H9 (cell line): ENCODE data around the gene HSD17B12. TPM values are rescaled to one million over a fixed set of nuclear protein-coding genes. Genes with fewer than 3 reads are reported as not detected.
"Not testable (repeated sequence)": the region's sequence is repeated elsewhere in the genome, so short reads cannot be mapped to it uniquely, and the experiment has no call there.

Experiments used
- DNase-seq: peaks from one replicate; pipeline ENCODE4 v3.0.0-alpha.2; 2017
- H2AFZ ChIP-seq: one replicate; pipeline ENCODE4 v1.6.1; 2013; ENCODE audit warnings: mild to moderate bottlenecking, low read length, control low read depth, moderate library complexity
- H2AK5ac ChIP-seq: 2 replicates; pipeline ENCODE4 v1.6.1; 2013; ENCODE audit warnings: low read length, control low read depth, mixed read lengths; ENCODE audit not compliant: insufficient read length
- H2BK120ac ChIP-seq: one replicate; pipeline ENCODE4 v1.6.1; 2013; ENCODE audit warnings: low read depth, mild to moderate bottlenecking, low read length, control low read depth, inconsistent platforms; ENCODE audit not compliant: poor library complexity, severe bottlenecking
- H2BK12ac ChIP-seq: 2 replicates; pipeline ENCODE4 v1.6.1; 2013; ENCODE audit warnings: low read length, control low read depth, mixed read lengths, low read depth; ENCODE audit not compliant: insufficient read length
- H2BK15ac ChIP-seq: 2 replicates; pipeline ENCODE4 v1.6.1; 2013; ENCODE audit warnings: low read depth, low read length, control low read depth
- H2BK20ac ChIP-seq: one replicate; pipeline ENCODE4 v1.6.1; 2013; ENCODE audit warnings: low read depth, mild to moderate bottlenecking, low read length, control low read depth, inconsistent platforms; ENCODE audit not compliant: poor library complexity, severe bottlenecking
- H2BK5ac ChIP-seq: 2 replicates; pipeline ENCODE4 v1.6.1; 2013; ENCODE audit warnings: low read length, control low read depth, mixed read lengths; ENCODE audit not compliant: insufficient read length
- H3K14ac ChIP-seq: 2 replicates; pipeline ENCODE4 v1.6.1; 2013; ENCODE audit warnings: low read length, control low read depth; ENCODE audit not compliant: insufficient read depth
- H3K18ac ChIP-seq: 2 replicates; pipeline ENCODE4 v1.6.1; 2013; ENCODE audit warnings: low read depth, mild to moderate bottlenecking, mixed read lengths, low read length, control low read depth; ENCODE audit not compliant: insufficient read length
- H3K23ac ChIP-seq: 2 replicates; pipeline ENCODE4 v1.6.1; 2013; ENCODE audit warnings: low read length, control low read depth, mixed read lengths, low read depth; ENCODE audit not compliant: insufficient read length
- H3K23me2 ChIP-seq: 2 replicates; pipeline ENCODE4 v1.6.1; 2013; ENCODE audit warnings: low read depth, mild to moderate bottlenecking, mixed read lengths, low read length, control low read depth; ENCODE audit not compliant: insufficient read length, poor library complexity, severe bottlenecking
- H3K27ac ChIP-seq: 2 replicates; pipeline ENCODE4 v1.5.1; 2013; ENCODE audit warnings: low read length, control low read depth, mixed read lengths, low read depth; ENCODE audit not compliant: insufficient read length
- H3K27me3 ChIP-seq: 2 replicates; pipeline ENCODE4 v1.6.1; 2013; ENCODE audit warnings: low read length, control low read depth, inconsistent platforms; ENCODE audit not compliant: insufficient read depth
- H3K4ac ChIP-seq: 2 replicates; pipeline ENCODE4 v1.6.1; 2013; ENCODE audit warnings: low read depth, mild to moderate bottlenecking, control low read depth, inconsistent platforms, low read length, moderate library complexity
- H3K4me1 ChIP-seq: 2 replicates; pipeline ENCODE4 v1.6.1; 2013; ENCODE audit warnings: low read length, control low read depth, inconsistent platforms; ENCODE audit not compliant: insufficient read depth
- H3K4me2 ChIP-seq: 2 replicates; pipeline ENCODE4 v1.6.1; 2013; ENCODE audit warnings: low read length, control low read depth, mixed read lengths; ENCODE audit not compliant: insufficient read length, insufficient read depth
- H3K56ac ChIP-seq: 2 replicates; pipeline ENCODE4 v1.6.1; 2013; ENCODE audit warnings: low read depth, mild to moderate bottlenecking, mixed read lengths, low read length, control low read depth; ENCODE audit not compliant: insufficient read length
- H3K79me1 ChIP-seq: 2 replicates; pipeline ENCODE4 v1.6.1; 2013; ENCODE audit warnings: low read depth, mild to moderate bottlenecking, moderate library complexity, low read length, control low read depth, inconsistent platforms; ENCODE audit not compliant: insufficient read depth, poor library complexity, severe bottlenecking
- H3K79me2 ChIP-seq: 2 replicates; pipeline ENCODE4 v1.6.1; 2013; ENCODE audit warnings: low read length, control low read depth, inconsistent platforms; ENCODE audit not compliant: insufficient read depth
- H3K9ac ChIP-seq: 2 replicates; pipeline ENCODE4 v1.6.1; 2013; ENCODE audit warnings: low read length, control low read depth, mixed read lengths; ENCODE audit not compliant: insufficient read length; ENCODE audit errors: extremely low read depth
- H3K9me3 ChIP-seq: one replicate; pipeline ENCODE4 v1.6.1; 2013; ENCODE audit warnings: low read depth, low read length, inconsistent platforms; ENCODE audit not compliant: control insufficient read depth
- H3T11ph ChIP-seq: one replicate; pipeline ENCODE4 v1.6.1; 2013; ENCODE audit warnings: mild to moderate bottlenecking, low read length, control low read depth, inconsistent platforms
- H4K20me1 ChIP-seq: one replicate; pipeline ENCODE4 v1.6.1; 2013; ENCODE audit not compliant: control insufficient read depth, insufficient read length, insufficient read depth
- H4K5ac ChIP-seq: 2 replicates; pipeline ENCODE4 v1.6.1; 2013; ENCODE audit warnings: low read depth, mild to moderate bottlenecking, mixed read lengths, low read length, control low read depth; ENCODE audit not compliant: insufficient read length
- H4K8ac ChIP-seq: replicated peaks from 2 replicates; pipeline ENCODE4 v1.6.1; 2013; ENCODE audit warnings: low read length, control low read depth, mixed read lengths, low read depth; ENCODE audit not compliant: insufficient read length
- H4K91ac ChIP-seq: 2 replicates; pipeline ENCODE4 v1.6.1; 2013; ENCODE audit warnings: low read depth, mild to moderate bottlenecking, moderate library complexity, mixed read lengths, low read length, control low read depth; ENCODE audit not compliant: insufficient read length
- H3K27ac Mint-ChIP-seq, 3 experiments: 2 replicates in 2 of 3; 3 replicates in 1 of 3; pipeline ENCODE4 v1.8.0; 2020 to 2021; ENCODE audit warnings: mixed read lengths in 3 of 3, mild to moderate bottlenecking in 1 of 3, moderate library complexity in 1 of 3
- H3K27me3 Mint-ChIP-seq: 2 replicates; pipeline ENCODE4 v1.8.0; 2021; ENCODE audit warnings: low read depth, mild to moderate bottlenecking, moderate library complexity, mixed read lengths
- H3K36me3 Mint-ChIP-seq, 3 experiments: 2 replicates in 2 of 3; 3 replicates in 1 of 3; pipeline ENCODE4 v1.8.0; 2020 to 2021; ENCODE audit warnings: low read depth in 3 of 3, mixed read lengths in 3 of 3; ENCODE audit not compliant: insufficient read depth in 1 of 3
- H3K4me1 Mint-ChIP-seq, 2 experiments: 2 replicates each; pipeline ENCODE4 v1.8.0; 2020; ENCODE audit warnings: mixed read lengths in 2 of 2
- H3K4me3 Mint-ChIP-seq, 2 experiments: 2 replicates in 1 of 2; 3 replicates in 1 of 2; pipeline ENCODE4 v1.8.0; 2020 to 2021; ENCODE audit warnings: mild to moderate bottlenecking in 2 of 2, mixed read lengths in 2 of 2, moderate library complexity in 1 of 2
- H3K9me3 Mint-ChIP-seq, 2 experiments: 2 replicates in 1 of 2; 3 replicates in 1 of 2; pipeline ENCODE4 v1.8.0; 2020; ENCODE audit warnings: mild to moderate bottlenecking in 2 of 2, mixed read lengths in 2 of 2, moderate library complexity in 1 of 2
- WGBS: extraction: QIAGEN DNeasy Blood & Tissue Kit; methylation state at CpG from one replicate; pipeline ENCODE4 v1.1.7; 2013; ENCODE audit warnings: missing lambda C conversion rate, low lambda C conversion rate, mixed read lengths; ENCODE audit not compliant: insufficient read length; ENCODE audit errors: extremely low coverage; 5-methylcytosine and 5-hydroxymethylcytosine counted together
- total RNA-seq: library from RNA; stranded (reverse); gene quantifications from 2 replicates; pipeline ENCODE4 v1.2.1, GENCODE V29; 2021
- TF ChIP-seq, protein P1 (sequence below): fragments of 200-600 bp; sonication (generic); conservative IDR thresholded peaks from 3 replicates; pipeline ENCODE4 v1.8.0; 2021; ENCODE audit warnings: antibody characterized with exemption, mild to moderate bottlenecking

The HSD17B12 gene
- total RNA-seq, 1 experiment from 2014 or later = 111 TPM

DNA sequence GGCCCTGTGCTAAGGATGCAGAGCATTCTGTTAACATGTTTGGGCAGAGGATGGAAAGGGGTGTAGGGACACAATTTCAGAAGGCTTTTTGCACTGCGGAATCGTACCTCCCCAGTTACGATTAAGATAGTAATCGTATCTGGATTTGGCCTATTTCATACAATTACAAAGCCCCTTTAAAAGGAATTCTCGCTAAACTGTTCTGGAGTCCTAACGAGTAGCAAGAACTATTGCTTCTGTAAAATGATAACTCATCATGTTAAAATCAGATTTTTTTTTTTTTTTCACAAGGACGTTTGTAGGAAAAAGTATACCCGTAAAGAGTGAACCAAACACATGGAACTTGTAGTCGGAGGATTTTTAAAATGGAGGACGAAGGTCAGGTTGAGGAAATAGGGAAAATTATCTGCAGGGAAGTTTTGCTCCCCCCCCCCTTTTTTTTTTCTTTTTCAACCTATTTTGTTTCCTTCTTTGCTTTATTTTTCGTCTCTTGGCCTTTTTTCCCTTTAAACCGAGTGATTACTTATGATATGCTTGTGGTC lies 934 bp downstream of the HSD17B12 start:
- Histone ChIP-seq H3K27ac (peak overlapping the region; percentile 38), H4K8ac (no peak overlapping the region), H2BK12ac (no peak overlapping the region), H3K56ac (no peak overlapping the region), H3K9ac (peak overlapping the region; percentile 98), H3K79me2 (peaks cover 26% of the 10 kb centered on the region; the same call in 1 of the 2 replicates), H4K20me1 (no peaks in the 10 kb centered on the region), H2BK120ac (no peak overlapping the region), H3K4me1 (peaks cover 9% of the 10 kb centered on the region; the same call in 1 of the 2 replicates), H3K18ac (peak overlapping the region; percentile 97), H3T11ph (no peak overlapping the region), H3K79me1 (peaks cover 3% of the 10 kb centered on the region), H2BK20ac (no peak overlapping the region), H2BK5ac (peak overlapping the region; percentile 73), H3K9me3 (no peaks in the 10 kb centered on the region), H3K23ac (no peak overlapping the region), H3K4ac (no peak overlapping the region), H4K91ac (no peak overlapping the region), H4K5ac (peak overlapping the region; percentile 59), H2AFZ (no peak overlapping the region), H3K23me2 (peaks cover 6% of the 10 kb centered on the region), H2BK15ac (no peak overlapping the region), H3K27me3 (no peaks in the 10 kb centered on the region), H2AK5ac (no peak overlapping the region), H3K4me2 (peak overlapping the region; percentile 79), H3K14ac (peak overlapping the region; percentile 96)
- TF ChIP-seq, protein P1, sequence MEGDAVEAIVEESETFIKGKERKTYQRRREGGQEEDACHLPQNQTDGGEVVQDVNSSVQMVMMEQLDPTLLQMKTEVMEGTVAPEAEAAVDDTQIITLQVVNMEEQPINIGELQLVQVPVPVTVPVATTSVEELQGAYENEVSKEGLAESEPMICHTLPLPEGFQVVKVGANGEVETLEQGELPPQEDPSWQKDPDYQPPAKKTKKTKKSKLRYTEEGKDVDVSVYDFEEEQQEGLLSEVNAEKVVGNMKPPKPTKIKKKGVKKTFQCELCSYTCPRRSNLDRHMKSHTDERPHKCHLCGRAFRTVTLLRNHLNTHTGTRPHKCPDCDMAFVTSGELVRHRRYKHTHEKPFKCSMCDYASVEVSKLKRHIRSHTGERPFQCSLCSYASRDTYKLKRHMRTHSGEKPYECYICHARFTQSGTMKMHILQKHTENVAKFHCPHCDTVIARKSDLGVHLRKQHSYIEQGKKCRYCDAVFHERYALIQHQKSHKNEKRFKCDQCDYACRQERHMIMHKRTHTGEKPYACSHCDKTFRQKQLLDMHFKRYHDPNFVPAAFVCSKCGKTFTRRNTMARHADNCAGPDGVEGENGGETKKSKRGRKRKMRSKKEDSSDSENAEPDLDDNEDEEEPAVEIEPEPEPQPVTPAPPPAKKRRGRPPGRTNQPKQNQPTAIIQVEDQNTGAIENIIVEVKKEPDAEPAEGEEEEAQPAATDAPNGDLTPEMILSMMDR = no peak
- Mint-ChIP-seq H3K9me3 (peaks cover 18 to 21% of the 10 kb centered on the region in 2 experiments), H3K27me3 (no peaks in the 10 kb centered on the region), H3K36me3 (peaks cover 14 to 27% (median 26%) of the 10 kb centered on the region in 3 experiments), H3K4me3 (peak overlapping the region; percentile 90 to 97), H3K4me1 (peaks cover 39 to 43% of the 10 kb centered on the region in 2 experiments), H3K27ac (peak overlapping the region; percentile 94 to 99 (median 98))
- no CpG with 5 or more reads among the region's 12 CpGs for WGBS
- DNase-seq = no peak

DNA sequence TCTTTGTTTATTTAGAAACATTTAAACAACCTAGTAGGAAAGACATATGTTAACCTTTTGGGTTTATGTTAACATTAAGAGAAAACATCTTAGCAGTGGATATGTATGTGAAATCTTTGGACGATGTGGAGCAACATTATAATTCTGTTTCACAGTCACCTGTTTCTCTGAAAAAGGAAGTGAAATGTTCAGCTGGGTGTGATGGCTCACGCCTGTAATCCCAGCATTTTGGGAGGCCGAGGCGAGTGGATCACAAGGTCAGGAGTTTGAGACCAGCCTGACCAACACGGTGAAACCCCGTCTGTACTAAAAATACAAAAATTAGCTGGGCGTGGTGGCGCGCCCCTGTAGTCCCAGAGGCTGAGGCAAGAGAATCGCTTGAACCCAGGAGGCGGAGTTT lies 1.5 kb downstream of the HSD17B12 start:
- H3K4me2 ChIP-seq = peak overlapping the region; percentile 79
- H3K56ac ChIP-seq, H3K23me2 ChIP-seq, H3K4ac ChIP-seq, H3K18ac ChIP-seq, H2BK20ac ChIP-seq, H2BK5ac ChIP-seq, H2BK120ac ChIP-seq, H3K4me1 ChIP-seq, H3T11ph ChIP-seq, H2BK12ac ChIP-seq, H3K14ac ChIP-seq, H2AFZ ChIP-seq, H3K27me3 ChIP-seq, H2AK5ac ChIP-seq, H3K27me3 Mint-ChIP-seq, H3K9me3 ChIP-seq, H3K79me1 ChIP-seq, H4K91ac ChIP-seq, H3K27ac ChIP-seq, H4K5ac ChIP-seq, H2BK15ac ChIP-seq, H4K8ac ChIP-seq, H4K20me1 ChIP-seq, H3K23ac ChIP-seq, DNase-seq: not testable (repeated sequence)
- H3K27ac Mint-ChIP-seq = peak overlapping the region; percentile 65 to 99 (median 98); a peak in 5 of 7 replicates
- peak overlapping the region; percentile 98 for H3K9ac ChIP-seq
- peaks cover 43 to 47% of the 10 kb centered on the region in 2 experiments for H3K4me1 Mint-ChIP-seq
- peaks cover 29% of the 10 kb centered on the region; the same call in 1 of the 2 replicates for H3K79me2 ChIP-seq
- no CpG with 5 or more reads among the region's 11 CpGs for WGBS
- H3K36me3 Mint-ChIP-seq = peaks cover 14 to 27% (median 26%) of the 10 kb centered on the region in 3 experiments
- H3K9me3 Mint-ChIP-seq = peaks cover 18 to 21% of the 10 kb centered on the region in 2 experiments
- H3K4me3 Mint-ChIP-seq = peak overlapping the region; percentile 90 to 97
